DMS79 treated with DMSO at 0.1 percent for 48 hours (cell line): ENCODE results near the gene ZNF664.

Experiments used
- DNase-seq: peaks from one replicate; lab custom pipeline; 2025; lab: John Stamatoyannopoulos, UW

The ZNF664 gene

DNA sequence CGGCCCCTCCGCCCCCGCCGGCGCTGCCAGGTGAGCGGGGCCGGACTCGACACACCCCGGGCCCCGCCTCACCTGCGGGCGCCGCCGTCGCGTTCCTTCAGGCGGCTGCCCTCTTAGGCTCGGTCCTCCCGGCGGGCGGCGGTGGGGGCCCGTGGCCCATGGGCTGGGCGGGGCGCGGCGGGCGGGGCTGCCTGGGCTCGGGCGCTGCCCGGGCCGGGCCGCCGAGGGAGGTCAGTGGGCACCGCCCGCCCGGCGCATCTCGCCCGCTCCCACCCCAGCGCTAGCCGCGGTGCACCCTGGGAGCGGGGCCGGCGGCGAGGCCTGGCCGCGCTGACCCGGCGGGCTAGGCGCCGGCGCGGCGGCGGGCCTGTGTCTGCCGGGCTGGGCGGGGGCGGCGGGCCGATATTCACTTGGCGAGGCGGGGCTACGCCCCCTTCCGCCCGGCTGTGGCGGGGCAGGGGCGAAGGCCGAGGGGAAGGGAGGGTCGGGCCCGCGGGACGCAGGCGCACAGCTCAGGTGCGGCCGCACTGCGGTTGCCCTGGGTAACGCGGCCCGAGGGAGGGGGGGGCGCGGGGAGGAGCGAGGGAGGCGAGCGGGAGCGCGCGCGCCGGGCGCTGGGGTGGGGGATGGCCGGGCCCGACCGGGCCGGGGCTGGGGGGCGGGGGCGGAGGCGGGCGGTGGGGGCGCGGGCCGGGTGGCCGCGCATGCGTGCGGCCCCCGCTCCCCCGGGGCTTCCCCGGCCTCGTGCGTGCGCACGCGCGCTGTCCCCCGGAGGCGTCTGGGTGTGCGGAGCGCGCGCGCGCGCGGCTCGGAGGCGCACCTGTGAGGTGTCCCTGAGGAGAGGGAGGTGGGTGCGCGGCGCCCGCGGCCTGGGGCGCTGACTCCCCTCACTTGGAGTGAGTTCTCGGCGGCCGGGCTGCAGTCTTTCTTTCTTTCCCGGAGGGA is at the start of gene ZNF664, which contains the start of gene CCDC92:
Gene ZNF664 (plus strand): TSS at position 759 of the 945 bp plus-strand sequence. CDS start 38,930 bp downstream, outside the sequence.
Gene CCDC92 (minus strand): TSS at position 375 of the 945 bp plus-strand sequence. CDS start 28,526 bp downstream, outside the sequence.
- peak; percentile 89 for DNase-seq

DNA sequence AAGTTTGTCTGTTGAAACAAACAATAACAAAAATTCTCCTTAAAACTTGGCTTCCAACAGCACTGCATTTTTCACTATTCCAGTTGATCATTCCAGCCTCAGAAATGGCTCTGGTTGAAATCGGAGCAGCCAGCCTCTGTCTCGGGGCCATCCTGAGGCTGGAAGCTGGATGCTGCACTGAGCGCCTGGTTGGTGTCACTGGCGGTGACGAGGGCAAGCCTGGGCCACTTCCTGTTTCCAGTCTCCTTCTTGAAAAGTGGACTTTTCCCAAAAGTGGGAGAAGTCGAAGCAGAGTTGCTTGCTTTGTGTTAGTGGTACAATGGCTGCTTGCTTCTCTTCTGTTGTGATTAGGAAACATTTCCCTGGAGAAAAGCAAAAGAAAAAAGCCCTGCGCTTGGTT is 49.1 kb upstream of the ZNF664 start:
- DNase-seq, result no peak

DNA sequence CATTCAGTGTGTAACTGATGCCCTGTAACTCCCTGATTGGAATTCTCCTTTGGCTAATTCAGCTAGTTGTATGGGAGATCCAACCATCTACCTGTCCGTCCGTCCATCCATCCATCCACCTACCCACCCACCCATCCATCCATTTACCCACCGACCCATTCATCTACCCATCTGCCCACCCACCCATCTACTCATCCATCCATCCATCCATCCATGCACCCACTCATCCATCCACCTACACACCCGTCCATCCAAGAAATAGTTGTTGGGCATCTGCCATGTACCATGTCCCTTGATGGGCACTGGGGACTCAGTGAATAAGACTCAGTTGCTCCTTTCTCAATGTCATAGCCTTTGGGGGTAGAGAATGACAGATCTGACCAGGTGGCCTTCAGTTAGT is 48.5 kb upstream of the ZNF664 start:
- DNase-seq, result no peak

DNA sequence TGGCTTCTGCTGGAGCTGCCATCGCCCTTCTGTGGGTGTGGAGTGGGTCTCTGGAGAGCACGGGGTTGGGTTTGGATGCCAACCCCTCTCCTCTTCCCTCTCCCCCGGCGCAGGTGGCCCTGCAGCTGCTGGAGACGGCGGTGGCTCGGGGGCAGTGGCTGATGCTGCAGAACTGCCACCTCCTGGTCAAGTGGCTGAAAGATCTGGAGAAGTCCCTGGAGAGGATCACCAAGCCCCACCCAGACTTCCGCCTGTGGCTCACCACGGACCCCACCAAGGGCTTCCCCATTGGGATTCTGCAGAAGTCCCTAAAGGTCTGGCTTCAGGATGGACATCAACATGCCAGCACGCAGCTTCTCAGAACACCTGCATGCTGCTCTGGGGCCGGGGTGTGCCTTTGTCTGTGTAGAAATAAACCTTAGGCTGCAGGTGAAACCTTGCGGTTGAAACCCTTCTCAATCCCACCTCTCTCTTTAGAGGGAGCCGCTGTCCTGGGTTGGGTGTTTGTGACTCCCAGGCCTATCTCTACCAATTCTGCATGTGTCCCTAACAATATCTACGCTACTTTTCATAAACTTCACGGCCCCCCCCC is 44.6 kb upstream of the ZNF664 start:
- peak; percentile 67 for DNase-seq

DNA sequence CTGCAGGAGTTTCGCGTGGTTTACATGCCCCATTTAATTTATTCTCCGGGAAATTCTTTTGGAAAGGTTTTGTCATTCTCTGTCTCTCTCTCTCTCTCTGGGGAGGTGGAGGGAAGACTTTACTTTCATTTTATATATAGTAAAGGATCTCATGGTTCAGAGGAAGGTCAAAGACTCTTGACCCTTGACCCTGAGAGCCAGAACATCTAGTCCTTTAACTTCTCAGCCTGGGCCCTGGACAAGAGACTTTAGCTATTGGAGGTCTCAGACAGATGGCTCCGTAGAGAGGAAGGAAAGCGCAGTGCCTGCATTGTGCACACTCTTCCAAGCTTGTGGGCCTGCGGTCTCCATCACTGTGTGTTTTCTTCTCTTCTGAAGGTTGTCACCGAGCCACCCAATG is 44.1 kb upstream of the ZNF664 start:
- DNase-seq, result no peak

DNA sequence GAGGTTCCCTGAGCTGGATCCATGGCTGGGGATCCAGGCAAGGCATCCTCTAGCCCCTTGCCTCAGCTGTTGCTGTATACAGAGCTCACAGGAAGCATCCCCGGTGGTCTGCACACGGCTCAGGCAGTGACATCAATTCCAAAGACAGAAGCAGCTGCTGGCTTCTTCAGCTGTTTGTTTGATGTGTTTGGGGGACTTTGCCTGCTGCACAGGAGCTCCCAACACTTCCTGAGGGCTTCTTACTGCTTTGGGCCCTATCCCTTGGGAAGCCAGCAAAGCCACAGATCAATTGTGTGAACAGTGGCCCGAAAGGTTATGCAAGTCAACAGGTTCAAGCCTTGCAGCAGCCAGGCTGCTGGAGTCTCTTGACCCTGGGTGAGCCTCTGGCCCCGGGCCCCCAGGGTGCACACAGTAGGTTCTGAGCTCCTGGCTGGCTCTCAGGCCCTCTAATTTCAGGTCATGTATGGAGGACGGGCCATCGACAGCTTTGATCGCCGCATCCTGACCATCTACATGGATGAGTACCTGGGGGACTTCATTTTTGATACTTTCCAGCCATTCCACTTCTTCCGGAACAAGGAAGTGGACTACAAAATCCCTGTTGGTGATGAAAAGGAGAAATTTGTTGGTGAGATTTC is 43.0 kb upstream of the ZNF664 start:
- no peak for DNase-seq

DNA sequence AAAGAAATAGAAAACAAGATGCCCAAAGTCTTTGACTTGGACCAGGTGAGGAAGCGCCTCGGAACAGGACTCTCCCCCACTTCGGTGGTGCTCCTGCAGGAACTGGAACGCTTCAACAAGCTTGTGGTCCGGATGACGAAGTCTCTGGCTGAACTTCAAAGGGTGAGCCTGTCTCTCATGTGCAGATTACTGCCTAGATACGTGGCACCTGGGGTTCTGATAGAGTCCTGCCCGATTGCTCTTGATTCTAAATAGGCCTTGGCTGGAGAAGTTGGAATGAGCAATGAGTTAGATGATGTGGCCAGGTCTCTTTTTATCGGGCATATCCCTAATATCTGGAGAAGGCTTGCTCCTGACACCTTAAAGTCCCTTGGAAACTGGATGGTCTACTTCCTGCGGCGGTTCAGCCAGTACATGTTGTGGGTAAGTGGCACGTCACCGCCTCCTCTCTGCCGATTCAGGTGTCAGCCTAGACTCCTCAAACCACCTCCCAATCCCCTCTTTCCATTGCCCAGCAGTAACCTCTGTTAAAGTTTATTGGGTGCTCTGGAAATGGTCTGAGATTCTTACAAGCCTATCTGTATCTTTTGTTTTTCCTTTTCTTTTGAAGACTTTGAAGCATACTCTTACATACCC is 41.2 kb upstream of the ZNF664 start:
- DNase-seq, result peak; percentile 57

DNA sequence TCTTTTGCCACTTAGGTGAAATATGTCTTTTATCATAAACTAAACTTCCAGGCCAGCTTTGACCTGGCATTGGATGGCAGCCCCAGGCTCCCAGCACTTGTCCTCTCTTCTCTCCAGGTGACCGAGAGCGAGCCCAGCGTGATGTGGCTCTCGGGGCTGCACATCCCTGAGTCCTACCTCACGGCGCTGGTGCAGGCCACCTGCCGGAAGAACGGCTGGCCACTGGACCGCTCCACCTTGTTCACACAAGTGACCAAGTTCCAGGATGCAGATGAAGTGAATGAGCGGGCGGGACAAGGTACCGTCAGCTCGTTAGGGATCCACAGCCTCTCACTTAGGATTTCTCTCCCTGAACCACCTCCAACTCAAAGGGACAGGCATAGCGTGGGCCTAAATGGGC is 39.8 kb upstream of the ZNF664 start:
- no peak for DNase-seq

DNA sequence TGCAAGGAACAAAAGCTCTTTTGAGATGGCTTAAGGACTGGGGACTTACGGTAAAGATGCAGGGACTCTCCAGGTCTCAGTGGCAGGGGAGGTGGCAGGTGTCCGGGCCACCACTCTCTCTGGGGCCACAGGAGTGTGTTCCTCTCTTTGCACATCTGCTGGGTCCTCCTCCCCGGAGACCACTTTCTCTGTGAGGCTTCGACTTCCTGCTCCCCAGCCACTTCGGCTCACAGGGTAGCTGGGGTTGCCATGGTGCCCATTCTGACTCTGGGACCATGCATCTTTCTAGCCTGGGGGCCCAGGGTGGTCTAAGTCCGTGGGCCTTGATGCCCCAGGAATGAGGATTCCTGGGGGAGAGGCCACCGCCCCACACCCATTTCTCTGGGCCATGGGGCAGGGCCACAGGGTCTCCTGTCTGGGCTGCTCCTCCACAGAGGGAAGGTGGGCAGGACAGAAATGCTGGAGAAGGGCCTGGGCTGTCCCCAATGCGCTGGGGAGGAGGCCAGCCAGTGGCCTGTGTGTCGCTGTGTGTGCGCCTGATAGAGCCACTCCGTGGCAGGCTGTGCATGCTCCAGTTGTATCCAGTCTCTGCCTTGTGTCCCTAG is 38.9 kb upstream of the ZNF664 start:
- no peak for DNase-seq

DNA sequence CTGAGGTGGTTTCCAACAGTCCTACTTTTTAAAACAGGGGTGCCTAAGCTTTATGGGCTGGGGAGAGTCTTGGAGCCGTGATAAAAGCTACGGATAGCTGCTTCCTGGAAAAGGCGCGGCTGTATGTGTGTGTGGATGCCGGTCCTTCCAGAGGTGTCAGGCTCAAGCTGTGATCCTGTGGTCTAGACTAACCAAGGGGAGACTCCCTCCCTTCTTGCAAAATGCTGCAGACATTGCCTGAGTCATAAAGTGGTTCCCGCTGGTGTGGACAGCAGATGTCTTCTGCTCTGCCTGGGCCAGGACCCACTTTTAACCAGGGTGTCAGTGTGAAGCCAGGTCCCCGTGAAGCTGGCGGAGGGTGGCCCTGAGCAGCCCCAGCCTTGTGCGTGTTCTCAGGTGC is 38.2 kb upstream of the ZNF664 start:
- no peak for DNase-seq

DNA sequence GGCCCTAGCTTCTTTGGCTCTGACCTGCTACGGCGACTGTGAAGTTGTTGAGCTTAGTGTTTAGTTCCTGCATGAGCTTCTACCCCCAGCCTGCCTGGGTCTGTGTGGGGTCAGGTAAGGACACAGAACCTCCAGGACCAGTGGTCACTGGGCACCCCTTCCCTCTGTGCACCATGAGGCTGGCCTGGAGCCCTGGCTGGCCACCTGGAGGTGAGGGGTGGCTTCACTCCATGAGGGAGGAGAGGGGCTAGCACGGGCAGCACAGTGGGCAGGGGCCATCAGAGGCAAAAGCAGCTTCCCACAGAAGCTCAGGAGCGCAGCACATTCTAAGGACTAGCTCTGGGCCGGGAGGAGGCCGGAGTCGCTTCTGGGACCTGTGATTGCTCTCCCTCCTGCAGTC is 37.1 kb upstream of the ZNF664 start:
- no peak for DNase-seq

DNA sequence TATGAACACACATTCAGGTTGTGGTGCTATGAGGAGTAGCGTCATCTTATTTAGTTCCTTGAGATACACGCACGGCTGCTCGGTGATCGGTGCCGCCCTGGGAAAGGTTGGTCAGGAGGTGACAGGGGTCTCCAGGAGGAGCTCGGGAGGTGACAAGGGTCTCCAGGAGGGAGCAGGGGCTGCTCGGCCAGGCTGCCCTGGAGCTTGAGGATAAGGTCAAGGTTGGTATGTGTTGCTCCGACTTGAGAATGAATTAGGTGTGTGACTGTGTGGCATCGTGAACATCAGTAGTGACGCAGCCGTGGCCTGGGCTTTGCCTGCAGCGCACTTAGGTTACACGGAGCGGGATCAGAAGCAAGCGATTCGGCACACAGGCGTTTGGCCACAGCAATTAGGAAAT is 36.5 kb upstream of the ZNF664 start:
- DNase-seq, result no peak

DNA sequence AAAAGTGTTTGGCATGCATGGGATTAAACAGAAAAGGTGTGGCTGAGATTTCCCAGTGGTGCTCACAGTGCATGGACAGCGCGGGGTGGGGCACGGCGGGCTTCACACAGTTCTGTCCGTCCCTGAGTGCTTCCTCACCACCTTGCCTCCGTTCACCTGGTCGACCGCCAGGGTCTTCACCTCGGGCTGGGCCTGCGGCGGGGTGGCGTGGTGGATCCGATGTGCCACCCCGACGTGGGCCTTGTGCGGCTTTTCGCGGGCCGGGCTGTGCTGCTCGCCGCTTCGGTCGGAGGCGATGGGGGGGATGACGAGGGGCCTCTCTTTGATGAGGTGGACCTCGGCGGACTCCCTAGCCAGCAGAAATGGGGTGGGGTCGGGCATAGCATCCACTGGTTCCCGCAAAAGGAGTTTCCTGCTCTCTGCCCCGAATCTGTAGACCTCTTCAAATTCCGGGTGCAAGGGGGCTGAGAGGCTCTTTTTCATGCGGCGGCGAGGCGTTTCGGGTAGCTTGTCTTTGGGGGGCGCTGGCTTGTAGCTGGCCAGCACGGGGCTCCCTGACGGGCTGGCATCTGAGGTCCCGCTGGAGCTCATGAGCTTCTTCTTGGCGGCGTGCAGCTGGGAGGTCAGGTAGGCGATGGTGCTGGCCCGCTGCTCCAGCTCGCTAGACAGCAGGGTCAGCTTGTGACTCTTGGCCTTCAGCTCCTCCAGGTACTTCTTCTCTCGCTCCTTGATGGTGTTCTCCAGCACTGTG is 35.9 kb upstream of the ZNF664 start:
- DNase-seq, result no peak

DNA sequence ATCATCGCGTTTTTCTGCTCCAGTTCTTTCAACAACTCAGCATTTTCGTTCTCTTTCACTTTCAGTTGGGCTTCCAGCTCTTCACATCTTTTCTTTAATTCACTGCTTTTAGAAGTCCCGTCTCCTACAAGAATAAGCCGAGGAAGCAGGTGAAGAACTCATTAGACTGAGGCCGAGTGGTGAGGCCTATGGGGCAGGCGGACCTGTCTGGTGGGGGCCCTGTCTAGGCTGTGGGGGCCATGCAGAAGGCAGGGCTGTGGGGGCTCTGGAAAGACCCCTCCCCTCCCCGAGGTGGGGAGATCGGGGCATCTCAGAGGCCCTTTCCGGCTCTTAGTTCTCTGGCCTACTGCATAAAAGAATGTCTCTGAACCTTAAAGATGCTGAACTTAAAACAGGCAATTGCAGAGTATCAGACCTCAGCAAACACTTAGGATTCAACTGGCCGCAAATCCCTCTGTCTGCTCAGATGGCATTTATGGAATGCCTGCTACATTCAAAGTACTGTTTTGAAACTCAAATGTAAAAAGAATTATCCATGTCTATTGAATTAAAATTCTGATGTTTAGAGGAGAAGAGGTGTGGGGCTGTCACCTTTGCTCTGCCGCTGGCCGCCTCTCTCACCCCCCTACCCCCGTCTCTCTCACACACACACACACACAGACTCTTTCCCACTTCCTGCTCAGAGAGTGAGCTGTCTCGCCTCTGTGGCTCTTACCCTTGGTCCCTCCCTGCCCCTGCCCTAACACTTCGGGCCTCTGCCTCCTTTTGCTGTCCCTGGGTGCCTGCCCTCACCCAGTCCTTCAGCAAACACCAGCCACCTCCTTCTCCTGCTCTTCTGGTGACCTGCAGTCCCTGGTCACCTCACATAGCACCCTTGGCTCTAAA is 35.1 kb upstream of the ZNF664 start:
- DNase-seq, result no peak

DNA sequence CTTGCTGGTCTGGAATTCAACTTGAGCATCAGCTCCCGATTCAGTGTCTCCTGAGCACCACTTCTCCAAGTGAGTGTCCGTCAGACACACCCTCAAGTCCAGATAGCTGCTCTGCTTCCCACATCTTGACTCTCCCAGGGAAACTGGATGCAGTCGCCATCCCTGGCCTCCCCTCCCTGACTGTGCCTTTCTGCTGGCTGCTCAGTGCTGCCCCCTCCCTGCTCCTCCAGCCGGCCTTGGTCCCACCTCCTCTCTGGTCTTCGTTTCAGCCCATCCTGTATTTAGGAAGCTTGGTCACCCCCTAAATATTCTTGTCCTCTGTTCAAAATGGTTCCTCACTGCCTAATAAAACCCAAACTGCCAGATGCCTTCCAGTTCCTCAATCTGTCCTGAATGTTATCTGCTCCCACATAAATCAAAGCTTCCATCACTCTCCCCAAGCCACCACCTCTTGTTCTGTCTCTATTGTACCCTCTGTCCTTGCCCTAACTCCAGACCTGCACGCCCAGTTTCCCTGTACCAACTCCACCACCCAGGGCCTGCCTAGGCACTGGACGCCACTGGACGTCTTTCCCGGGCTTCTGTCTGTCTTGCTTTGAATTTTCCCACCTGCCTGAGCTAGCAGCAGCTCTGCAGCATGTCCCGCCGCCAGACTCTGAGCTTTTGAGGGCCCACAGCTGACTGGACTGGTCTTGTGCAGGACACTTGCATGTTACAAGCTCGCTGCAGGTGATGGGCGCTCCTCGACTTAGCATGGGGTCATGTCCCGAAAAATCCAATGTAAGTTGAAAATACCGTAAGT is 34.1 kb upstream of the ZNF664 start:
- DNase-seq, result no peak

DNA sequence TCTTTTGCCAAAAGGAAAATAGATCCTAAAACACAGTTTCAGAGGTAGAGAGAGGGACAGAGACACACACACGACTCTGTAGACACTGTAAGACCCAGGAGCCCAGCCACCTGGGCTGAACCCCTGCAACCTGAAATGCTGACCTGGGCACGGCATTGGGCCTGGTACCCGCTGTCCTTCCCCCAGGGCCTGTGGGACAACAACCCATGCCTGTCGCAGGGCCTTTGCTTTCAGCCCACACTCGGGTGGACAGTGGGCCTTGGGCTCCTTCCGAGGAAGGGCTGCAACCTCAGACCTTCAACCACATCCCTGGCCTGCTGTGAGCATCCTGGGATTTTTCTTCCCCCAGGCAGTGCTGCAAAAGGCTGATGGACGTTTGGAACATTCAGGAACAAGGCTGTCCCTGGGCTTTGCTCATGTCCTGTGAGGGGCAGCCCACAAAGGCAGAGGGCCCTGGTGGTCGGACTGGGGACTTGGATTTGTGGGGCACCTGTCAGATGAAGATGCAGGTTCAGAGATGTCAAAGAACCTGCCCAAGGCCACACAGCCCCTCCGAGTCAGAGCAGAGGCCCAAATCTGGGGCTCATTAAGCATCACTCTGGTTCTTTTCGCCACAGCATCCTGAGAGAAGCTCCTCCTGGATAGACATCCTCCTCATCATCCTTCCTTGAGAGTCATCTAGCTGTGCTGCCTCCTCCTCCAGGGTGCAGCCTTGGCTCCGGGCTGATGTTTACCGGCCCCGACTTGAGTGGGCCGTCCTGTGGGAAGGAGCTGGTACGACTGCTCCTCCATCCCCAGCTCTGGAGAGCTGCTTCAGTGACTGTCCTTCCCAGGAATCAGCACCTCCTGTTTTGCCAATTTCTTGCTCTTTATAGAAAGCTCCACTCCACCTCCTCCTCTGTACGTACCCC is 33.0 kb upstream of the ZNF664 start:
- DNase-seq, result no peak

DNA sequence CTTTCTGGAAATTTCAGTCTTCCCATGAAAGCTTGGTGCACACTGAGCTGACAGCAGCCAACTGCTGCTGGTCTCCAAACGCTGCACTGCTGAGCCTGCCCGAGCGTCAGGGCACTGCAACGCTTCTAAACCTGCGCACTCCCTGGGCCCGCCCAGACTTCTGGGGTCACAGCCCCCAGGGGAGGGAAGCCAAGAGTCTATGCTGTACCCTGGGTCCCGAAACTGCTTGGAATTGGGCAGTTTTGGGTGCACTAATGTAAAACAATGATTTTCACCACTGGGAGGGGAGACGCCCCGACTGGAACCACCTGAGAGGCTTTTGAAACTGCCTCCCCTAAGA is 32.4 kb upstream of the ZNF664 start:
- no peak for DNase-seq

DNA sequence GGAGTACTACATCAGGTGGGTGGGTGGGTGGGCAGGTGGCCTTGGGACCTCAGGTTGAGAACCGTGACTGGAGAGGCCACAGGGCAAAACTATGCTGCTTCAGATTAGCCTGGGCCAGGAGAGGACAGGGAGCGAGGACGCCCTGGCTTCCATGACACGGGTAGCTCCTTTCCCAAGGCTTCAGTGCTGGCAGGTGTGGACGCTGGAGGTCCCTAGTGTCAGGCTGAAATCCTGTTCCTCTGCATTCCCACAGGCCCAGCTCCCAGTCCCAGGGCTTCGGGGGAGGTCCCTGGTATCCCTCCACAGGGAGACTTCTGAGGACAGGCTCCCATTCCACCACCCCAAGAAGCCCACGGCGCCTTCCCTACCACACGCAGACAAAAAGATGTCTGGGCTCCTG is 32.0 kb upstream of the ZNF664 start:
- DNase-seq, result no peak
